Keratinocyte (primary cell): ENCODE data around the gene CWF19L2. TPM values are rescaled to one million over a fixed set of nuclear protein-coding genes. Genes with fewer than 3 reads are reported as not detected.
A peak's percentile ranks its signal among the peaks of the same experiment; 100 is the strongest.

ENCODE experiments used
- DNase-seq: peaks from one replicate; pipeline ENCODE4 v3.0.0-alpha.2; 2011; ENCODE audit warnings: low read depth, missing footprints, low spot score
- FAIRE-seq: peaks from 2 replicates; lab custom pipeline; 2011; peaks lifted over from hg19 to GRCh38; lab: Jason Lieb, UNC
- H2AFZ ChIP-seq: 2 replicates; pipeline ENCODE4 v1.6.0; 2012; ENCODE audit warnings: low read length, control low read depth, inconsistent platforms; ENCODE audit not compliant: control insufficient read depth
- H3K27ac ChIP-seq: 2 replicates; pipeline ENCODE4 v1.5.1; 2011; ENCODE audit warnings: low read length; ENCODE audit not compliant: control insufficient read depth, insufficient read depth
- H3K27me3 ChIP-seq: 3 replicates; pipeline ENCODE4 v1.6.0; 2011; ENCODE audit warnings: low read length; ENCODE audit not compliant: control insufficient read depth, insufficient read depth; ENCODE audit errors: extremely low read depth
- H3K36me3 ChIP-seq, 2 experiments: 2 replicates in 1 of 2; 3 replicates in 1 of 2; pipeline ENCODE4 v1.5.1; 2011; ENCODE audit warnings: low read length in 2 of 2, mild to moderate bottlenecking in 1 of 2; ENCODE audit not compliant: control insufficient read depth in 2 of 2, insufficient read depth in 2 of 2; ENCODE audit errors: extremely low read depth in 1 of 2
- H3K4me1 ChIP-seq: 3 replicates; pipeline ENCODE4 v1.5.1; 2011; ENCODE audit warnings: low read length; ENCODE audit not compliant: control insufficient read depth, insufficient read depth; ENCODE audit errors: extremely low read depth
- H3K4me2 ChIP-seq: 3 replicates; pipeline ENCODE4 v1.6.0; 2011; ENCODE audit warnings: low read depth, low read length; ENCODE audit not compliant: control insufficient read depth, insufficient read depth; ENCODE audit errors: extremely low read depth
- H3K4me3 ChIP-seq, 3 experiments: fragments of 200-600 bp in 1 of 3; sonication (generic) in 1 of 3; 2 replicates in 2 of 3; 3 replicates in 1 of 3; pipeline ENCODE4 v1.5.1; 2011 to 2016; ENCODE audit warnings: low read length in 3 of 3, mild to moderate bottlenecking in 3 of 3, control low read depth in 2 of 3, inconsistent platforms in 1 of 3, low read depth in 1 of 3, mixed read lengths in 1 of 3, mixed run types in 1 of 3, moderate library complexity in 1 of 3; ENCODE audit not compliant: control insufficient read depth in 2 of 3, insufficient read depth in 2 of 3; ENCODE audit errors: extremely low read depth in 1 of 3
- H3K79me2 ChIP-seq: 2 replicates; pipeline ENCODE4 v1.6.0; 2012; ENCODE audit warnings: low read length; ENCODE audit not compliant: control insufficient read depth, insufficient read depth
- H3K9ac ChIP-seq: 3 replicates; pipeline ENCODE4 v1.6.0; 2011; ENCODE audit warnings: low read length; ENCODE audit not compliant: control insufficient read depth, insufficient read depth; ENCODE audit errors: extremely low read depth
- H3K9me1 ChIP-seq: 3 replicates; pipeline ENCODE4 v1.6.0; 2011; ENCODE audit warnings: low read length; ENCODE audit not compliant: control insufficient read depth, insufficient read depth; ENCODE audit errors: extremely low read depth
- H3K9me3 ChIP-seq: 2 replicates; pipeline ENCODE4 v1.5.1; 2012; ENCODE audit warnings: low read depth, low read length; ENCODE audit not compliant: control insufficient read depth
- H4K20me1 ChIP-seq: 3 replicates; pipeline ENCODE4 v1.6.0; 2011; ENCODE audit warnings: low read length; ENCODE audit not compliant: control insufficient read depth, insufficient read depth; ENCODE audit errors: extremely low read depth
- CTCF ChIP-seq, 3 experiments: IDR thresholded peaks in 1 of 3; conservative IDR thresholded peaks in 1 of 3; optimal IDR thresholded peaks in 1 of 3; 2 replicates in 2 of 3; 3 replicates in 1 of 3; pipeline versions ENCODE3 to v1.5.1; 2011; ENCODE audit warnings: low read length in 3 of 3, mild to moderate bottlenecking in 3 of 3, moderate library complexity in 2 of 3, control low read depth in 1 of 3, inconsistent platforms in 1 of 3; ENCODE audit not compliant: insufficient read depth in 2 of 3; ENCODE audit errors: extremely low read depth in 1 of 3
- EZH2 ChIP-seq: IDR thresholded peaks from one replicate; pipeline ENCODE4 v1.6.1; 2012; ENCODE audit warnings: inconsistent platforms, mild to moderate bottlenecking, low read length, moderate library complexity
- dilution Hi-C: fragments of 300-500 bp; cut with MboI; formaldehyde crosslinking; loops from one replicate; pipeline ENCODE4 v1.7.0; 2020; ENCODE audit warnings: low sequenced_read_pairs; ENCODE audit not compliant: extremely low pct_ligation_motif_present
- polyA plus RNA-seq, 5 experiments: library from polyadenylated mRNA; depleted of rRNA in 3 of 5; stranded (reverse) in 3 of 5; stranded (forward) in 1 of 5; unstranded in 1 of 5; fragments of >200 nt; gene quantifications; 1 replicate in 1 of 5; 2 replicates in 3 of 5; 3 replicates in 1 of 5; pipeline versions ENCODE4 v1.2.1 to v1.2.3, GENCODE V29; 2011 to 2012; ENCODE audit warnings: missing spikeins in 2 of 5, low read depth in 1 of 5, low replicate concordance in 1 of 5

The CWF19L2 gene
- polyA plus RNA-seq, 1 donor (not counting 4 experiments of a cell fraction or from before 2014, with no cell fraction given), result 6.2 TPM

DNA sequence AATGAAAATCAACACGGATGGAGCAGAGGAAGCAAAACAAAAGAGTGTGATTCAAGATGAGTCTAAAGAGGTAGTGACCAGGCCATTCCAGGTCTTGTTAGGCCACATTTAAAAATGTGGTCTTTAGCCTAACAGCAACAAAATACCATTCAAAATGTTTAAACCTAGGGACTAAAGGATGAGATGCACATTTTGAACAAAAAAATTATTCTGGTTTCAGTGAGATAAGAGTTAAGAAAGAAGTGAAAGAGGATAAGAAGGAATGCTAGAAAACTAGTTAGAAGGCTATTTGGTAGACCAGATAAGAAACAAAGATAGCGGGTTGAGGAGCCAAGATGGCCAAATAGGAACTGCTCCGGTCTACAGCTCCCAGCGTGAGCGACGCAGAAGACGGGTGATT, 85.2 kb downstream of the CWF19L2 start:
- H3K4me3 ChIP-seq, result no peak overlapping the region
- dilution Hi-C loops, result no loop called here
- H3K9ac ChIP-seq, result no peak overlapping the region
- no peaks in the 10 kb centered on the region for H3K27me3 ChIP-seq
- H3K9me1 ChIP-seq, result no peaks in the 10 kb centered on the region
- H3K9me3 ChIP-seq, result no peaks in the 10 kb centered on the region
- no peaks in the 10 kb centered on the region for H4K20me1 ChIP-seq
- no peak for FAIRE-seq
- H3K27ac ChIP-seq, result peak overlapping the region; percentile 45
- H2AFZ ChIP-seq, result no peak overlapping the region
- no peaks in the 10 kb centered on the region for H3K79me2 ChIP-seq
- DNase-seq, result no peak
- H3K4me1 ChIP-seq, result peaks cover 7% of the 10 kb centered on the region
- H3K4me2 ChIP-seq, result peak overlapping the region; percentile 29
- H3K36me3 ChIP-seq, result no peaks in the 10 kb centered on the region
- TF ChIP-seq EZH2 (no peak), CTCF (optimal IDR thresholded peaks at IDR 0.05 in 1 of 3, IDR thresholded peaks at IDR 0.05 in 1 of 3, conservative IDR thresholded peaks at IDR 0.05 in 1 of 3; ENCODE audit: extremely low read depth in 1 of 3, insufficient read depth in 2 of 3, low read length in 3 of 3) (no peak)

DNA sequence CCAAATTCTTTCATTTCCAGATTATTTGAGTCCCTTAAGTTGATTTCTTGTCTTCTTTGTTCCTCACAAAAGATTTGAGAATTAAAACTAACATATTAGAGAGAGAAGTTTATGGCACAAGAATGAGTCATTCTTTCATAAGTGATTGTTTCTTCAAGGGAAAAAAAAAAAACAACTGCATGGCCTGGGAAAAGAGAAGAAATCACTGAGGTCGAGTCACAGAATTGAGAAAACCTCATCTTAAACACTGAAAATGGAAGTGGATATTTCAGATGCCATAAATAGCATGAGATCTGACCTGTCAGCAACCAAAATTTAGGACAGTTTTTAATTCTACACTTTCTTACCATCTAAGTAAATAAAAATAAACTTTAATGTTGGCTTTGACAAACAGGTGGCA, 87.2 kb downstream of the CWF19L2 start:
- no peak overlapping the region for H3K9ac ChIP-seq
- no peak overlapping the region for H3K27ac ChIP-seq
- no peak overlapping the region for H3K4me3 ChIP-seq
- H3K9me3 ChIP-seq, result no peaks in the 10 kb centered on the region
- H3K4me2 ChIP-seq, result no peak overlapping the region
- DNase-seq (no peak), FAIRE-seq (no peak)
- dilution Hi-C loops, result no loop called here
- H3K27me3 ChIP-seq, result no peaks in the 10 kb centered on the region
- TF ChIP-seq EZH2 (no peak), CTCF (optimal IDR thresholded peaks at IDR 0.05 in 1 of 3, IDR thresholded peaks at IDR 0.05 in 1 of 3, conservative IDR thresholded peaks at IDR 0.05 in 1 of 3; ENCODE audit: extremely low read depth in 1 of 3, insufficient read depth in 2 of 3, low read length in 3 of 3) (no peak)
- H4K20me1 ChIP-seq, result no peaks in the 10 kb centered on the region
- H3K79me2 ChIP-seq, result no peaks in the 10 kb centered on the region
- no peaks in the 10 kb centered on the region for H3K36me3 ChIP-seq
- H3K4me1 ChIP-seq, result peaks cover 7% of the 10 kb centered on the region
- no peaks in the 10 kb centered on the region for H3K9me1 ChIP-seq
- H2AFZ ChIP-seq, result no peak overlapping the region
